A549 (cell line): ENCODE results near the gene CLRN2.

Experiments
- BHLHE40 ChIP-seq: IDR thresholded peaks from 2 replicates; pipeline ENCODE4 v1.6.1; 2012; ENCODE audit warnings: low read depth, low read length, inconsistent platforms
- CHD2 ChIP-seq: fragments of 150-350 bp; IDR thresholded peaks from 2 replicates; pipeline ENCODE4 v1.6.1; 2014; ENCODE audit warnings: low read length; ENCODE audit not compliant: partially characterized antibody
- EP300 ChIP-seq, 2 experiments: fragments of >200 bp; sonication (Bioruptor Twin); formaldehyde crosslinking; IDR thresholded peaks; 2 replicates in 1 of 2; 3 replicates in 1 of 2; pipeline ENCODE4 v1.6.1; 2016 to 2017
- JUN ChIP-seq, 2 experiments: fragments of >200 bp; sonication (Bioruptor Twin); formaldehyde crosslinking; IDR thresholded peaks; 2 replicates in 1 of 2; 3 replicates in 1 of 2; pipeline ENCODE4 v1.6.1; 2016 to 2017
- MAZ ChIP-seq: fragments of 150-350 bp; IDR thresholded peaks from 2 replicates; pipeline ENCODE4 v1.6.1; 2014; ENCODE audit warnings: antibody characterized with exemption, low read depth, low read length, borderline replicate concordance
- MYC ChIP-seq: IDR thresholded peaks from 2 replicates; pipeline ENCODE4 v1.6.1; 2012; ENCODE audit warnings: mild to moderate bottlenecking, inconsistent platforms, low read length, improper control_type of control experiment, borderline replicate concordance
- POLR2A ChIP-seq: IDR thresholded peaks from 2 replicates; pipeline ENCODE4 v1.6.1; 2012; ENCODE audit warnings: mild to moderate bottlenecking, low read length
- RAD21 ChIP-seq, 2 experiments: fragments of >200 bp in 1 of 2; sonication (Bioruptor Twin) in 1 of 2; formaldehyde crosslinking in 1 of 2; IDR thresholded peaks in 1 of 2; conservative IDR thresholded peaks in 1 of 2; 2 replicates in 1 of 2; 3 replicates in 1 of 2; pipeline ENCODE4 v1.6.1; 2012 to 2018; ENCODE audit warnings: inconsistent platforms in 1 of 2
- SREBF2 ChIP-seq: fragments of 450-650 bp; IDR thresholded peaks from 2 replicates; pipeline ENCODE4 v1.6.1; 2014; ENCODE audit warnings: mild to moderate bottlenecking, moderate library complexity
- TP53 ChIP-seq: fragments of 250-450 bp; sonication (Bioruptor Pico); IDR thresholded peaks from 2 replicates; pipeline ENCODE4 v1.5.0; 2021; ENCODE audit warnings: mild to moderate bottlenecking, moderate library complexity
- ZNF302 ChIP-seq: fragments of 250-450 bp; sonication (Bioruptor Pico); IDR thresholded peaks from 2 replicates; pipeline ENCODE4 v1.9.0; 2021; ENCODE audit warnings: inconsistent platforms, mild to moderate bottlenecking, moderate library complexity
- TF ChIP-seq, protein P1 (sequence below): fragments of >200 bp; sonication (Bioruptor Twin); formaldehyde crosslinking; IDR thresholded peaks from 3 replicates; pipeline ENCODE4 v1.5.1; 2016
- TF ChIP-seq, protein P2 (sequence below): IDR thresholded peaks from 2 replicates; pipeline ENCODE4 v1.6.1; 2012
- TF ChIP-seq, protein P3 (sequence below): fragments of 200-600 bp; sonication (generic); IDR thresholded peaks from 2 replicates; pipeline ENCODE4 v1.6.1; 2016; ENCODE audit warnings: antibody characterized with exemption, mild to moderate bottlenecking, moderate library complexity

DNA sequence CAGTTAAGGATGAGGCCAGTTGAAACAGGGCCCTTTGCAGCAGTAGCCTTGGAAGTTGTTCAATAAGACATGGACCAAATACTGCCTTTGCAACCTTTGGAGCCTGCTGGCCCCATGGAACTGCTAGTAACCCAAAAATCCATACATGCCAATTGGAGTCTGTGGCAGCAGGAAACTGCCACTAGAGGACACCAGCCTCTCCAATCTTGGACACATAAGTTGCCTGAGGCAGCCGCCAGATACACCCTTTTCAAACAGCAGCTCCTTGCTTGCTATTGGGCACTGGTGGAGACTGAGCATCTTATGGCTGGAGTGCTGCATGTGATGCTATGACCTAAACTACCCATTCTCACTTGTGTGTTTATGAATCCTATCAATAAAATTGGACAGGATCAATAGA is 47.2 kb downstream of the CLRN2 start:
- TF ChIP-seq, protein P1, sequence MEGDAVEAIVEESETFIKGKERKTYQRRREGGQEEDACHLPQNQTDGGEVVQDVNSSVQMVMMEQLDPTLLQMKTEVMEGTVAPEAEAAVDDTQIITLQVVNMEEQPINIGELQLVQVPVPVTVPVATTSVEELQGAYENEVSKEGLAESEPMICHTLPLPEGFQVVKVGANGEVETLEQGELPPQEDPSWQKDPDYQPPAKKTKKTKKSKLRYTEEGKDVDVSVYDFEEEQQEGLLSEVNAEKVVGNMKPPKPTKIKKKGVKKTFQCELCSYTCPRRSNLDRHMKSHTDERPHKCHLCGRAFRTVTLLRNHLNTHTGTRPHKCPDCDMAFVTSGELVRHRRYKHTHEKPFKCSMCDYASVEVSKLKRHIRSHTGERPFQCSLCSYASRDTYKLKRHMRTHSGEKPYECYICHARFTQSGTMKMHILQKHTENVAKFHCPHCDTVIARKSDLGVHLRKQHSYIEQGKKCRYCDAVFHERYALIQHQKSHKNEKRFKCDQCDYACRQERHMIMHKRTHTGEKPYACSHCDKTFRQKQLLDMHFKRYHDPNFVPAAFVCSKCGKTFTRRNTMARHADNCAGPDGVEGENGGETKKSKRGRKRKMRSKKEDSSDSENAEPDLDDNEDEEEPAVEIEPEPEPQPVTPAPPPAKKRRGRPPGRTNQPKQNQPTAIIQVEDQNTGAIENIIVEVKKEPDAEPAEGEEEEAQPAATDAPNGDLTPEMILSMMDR, result no peak
- TF ChIP-seq POLR2A (no peak), SREBF2 (no peak), RAD21 (conservative IDR thresholded peaks at IDR 0.05 in 1 of 2, IDR thresholded peaks at IDR 0.05 in 1 of 2) (no peak), EP300 (IDR thresholded peaks at IDR 0.05) (no peak), JUN (IDR thresholded peaks at IDR 0.05) (no peak), MAZ (no peak), MYC (no peak), CHD2 (no peak), ZNF302 (no peak), BHLHE40 (no peak), TP53 (CRISPR knock-in tag) (no peak)
- TF ChIP-seq, protein P2, sequence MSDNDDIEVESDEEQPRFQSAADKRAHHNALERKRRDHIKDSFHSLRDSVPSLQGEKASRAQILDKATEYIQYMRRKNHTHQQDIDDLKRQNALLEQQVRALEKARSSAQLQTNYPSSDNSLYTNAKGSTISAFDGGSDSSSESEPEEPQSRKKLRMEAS, result no peak
- TF ChIP-seq, protein P3, sequence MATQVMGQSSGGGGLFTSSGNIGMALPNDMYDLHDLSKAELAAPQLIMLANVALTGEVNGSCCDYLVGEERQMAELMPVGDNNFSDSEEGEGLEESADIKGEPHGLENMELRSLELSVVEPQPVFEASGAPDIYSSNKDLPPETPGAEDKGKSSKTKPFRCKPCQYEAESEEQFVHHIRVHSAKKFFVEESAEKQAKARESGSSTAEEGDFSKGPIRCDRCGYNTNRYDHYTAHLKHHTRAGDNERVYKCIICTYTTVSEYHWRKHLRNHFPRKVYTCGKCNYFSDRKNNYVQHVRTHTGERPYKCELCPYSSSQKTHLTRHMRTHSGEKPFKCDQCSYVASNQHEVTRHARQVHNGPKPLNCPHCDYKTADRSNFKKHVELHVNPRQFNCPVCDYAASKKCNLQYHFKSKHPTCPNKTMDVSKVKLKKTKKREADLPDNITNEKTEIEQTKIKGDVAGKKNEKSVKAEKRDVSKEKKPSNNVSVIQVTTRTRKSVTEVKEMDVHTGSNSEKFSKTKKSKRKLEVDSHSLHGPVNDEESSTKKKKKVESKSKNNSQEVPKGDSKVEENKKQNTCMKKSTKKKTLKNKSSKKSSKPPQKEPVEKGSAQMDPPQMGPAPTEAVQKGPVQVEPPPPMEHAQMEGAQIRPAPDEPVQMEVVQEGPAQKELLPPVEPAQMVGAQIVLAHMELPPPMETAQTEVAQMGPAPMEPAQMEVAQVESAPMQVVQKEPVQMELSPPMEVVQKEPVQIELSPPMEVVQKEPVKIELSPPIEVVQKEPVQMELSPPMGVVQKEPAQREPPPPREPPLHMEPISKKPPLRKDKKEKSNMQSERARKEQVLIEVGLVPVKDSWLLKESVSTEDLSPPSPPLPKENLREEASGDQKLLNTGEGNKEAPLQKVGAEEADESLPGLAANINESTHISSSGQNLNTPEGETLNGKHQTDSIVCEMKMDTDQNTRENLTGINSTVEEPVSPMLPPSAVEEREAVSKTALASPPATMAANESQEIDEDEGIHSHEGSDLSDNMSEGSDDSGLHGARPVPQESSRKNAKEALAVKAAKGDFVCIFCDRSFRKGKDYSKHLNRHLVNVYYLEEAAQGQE, result no peak
